Measurements from ENCODE around the gene NFATC3.

Gene NFATC3

GRCh38 chr16:68094614-68094934 is 9.4 kb downstream of the NFATC3 start:
- no peaks in the 10 kb centered on the region for H3K27me3 ChIP-seq (ENCODE audit: insufficient read depth, poor library complexity, severe bottlenecking)
- DNase-seq (ENCODE audit: low read depth in 1 of 2, low spot score in 1 of 2), result no peak
- no peak overlapping the region for H3K4me3 ChIP-seq (replicated peaks; ENCODE audit: insufficient read depth, low read length)
- H3K27ac ChIP-seq (replicated peaks), result no peak overlapping the region
- no peak for TF ChIP-seq REST (IDR thresholded peaks at IDR 0.05; ENCODE audit: insufficient replicate concordance, low read depth)
- no peak for TF ChIP-seq GABPA (IDR thresholded peaks at IDR 0.05; ENCODE audit: low read depth)
- no peak for TF ChIP-seq SPI1 (IDR thresholded peaks at IDR 0.05; ENCODE audit: borderline replicate concordance, low read depth)
- no peak for TF ChIP-seq POLR2AphosphoS5 (IDR thresholded peaks at IDR 0.05; ENCODE audit: low read depth)
- no peak for TF ChIP-seq CTCF (IDR thresholded peaks at IDR 0.05; ENCODE audit: insufficient read depth, low read length)

GRCh38 chr16:68096491-68096890 is 11.3 kb downstream of the NFATC3 start:
- DNase-seq (ENCODE audit: low read depth in 1 of 2, low spot score in 1 of 2), result no peak
- TF ChIP-seq SPI1 (IDR thresholded peaks at IDR 0.05; ENCODE audit: borderline replicate concordance, low read depth) (no peak), CTCF (IDR thresholded peaks at IDR 0.05; ENCODE audit: insufficient read depth, low read length) (no peak), POLR2AphosphoS5 (IDR thresholded peaks at IDR 0.05; ENCODE audit: low read depth) (no peak), REST (IDR thresholded peaks at IDR 0.05; ENCODE audit: insufficient replicate concordance, low read depth) (no peak), GABPA (IDR thresholded peaks at IDR 0.05; ENCODE audit: low read depth) (no peak)
- Histone ChIP-seq H3K27me3 (ENCODE audit: insufficient read depth, poor library complexity, severe bottlenecking) (no peaks in the 10 kb centered on the region), H3K4me3 (replicated peaks; ENCODE audit: insufficient read depth, low read length) (no peak overlapping the region), H3K27ac (replicated peaks) (no peak overlapping the region)

GRCh38 chr16:68097088-68097487 is 11.9 kb downstream of the NFATC3 start:
- no peaks in the 10 kb centered on the region for H3K27me3 ChIP-seq (ENCODE audit: insufficient read depth, poor library complexity, severe bottlenecking)
- no peak for TF ChIP-seq CTCF (IDR thresholded peaks at IDR 0.05; ENCODE audit: insufficient read depth, low read length)
- TF ChIP-seq SPI1 (IDR thresholded peaks at IDR 0.05; ENCODE audit: borderline replicate concordance, low read depth), result no peak
- TF ChIP-seq POLR2AphosphoS5 (IDR thresholded peaks at IDR 0.05; ENCODE audit: low read depth), result no peak
- no peak for TF ChIP-seq REST (IDR thresholded peaks at IDR 0.05; ENCODE audit: insufficient replicate concordance, low read depth)
- no peak for TF ChIP-seq GABPA (IDR thresholded peaks at IDR 0.05; ENCODE audit: low read depth)
- H3K27ac ChIP-seq (replicated peaks), result no peak overlapping the region
- DNase-seq (ENCODE audit: low read depth in 1 of 2, low spot score in 1 of 2), result no peak
- H3K4me3 ChIP-seq (replicated peaks; ENCODE audit: insufficient read depth, low read length), result no peak overlapping the region

All from HL-60 (cell line).